ENCODE results near the gene CHRNA7. TPM values are rescaled to one million over a fixed set of nuclear protein-coding genes. Genes with fewer than 3 reads are reported as not detected.

The CHRNA7 gene
- total RNA-seq, 1 experiment from 2014 or later, result 4.4 TPM

DNA sequence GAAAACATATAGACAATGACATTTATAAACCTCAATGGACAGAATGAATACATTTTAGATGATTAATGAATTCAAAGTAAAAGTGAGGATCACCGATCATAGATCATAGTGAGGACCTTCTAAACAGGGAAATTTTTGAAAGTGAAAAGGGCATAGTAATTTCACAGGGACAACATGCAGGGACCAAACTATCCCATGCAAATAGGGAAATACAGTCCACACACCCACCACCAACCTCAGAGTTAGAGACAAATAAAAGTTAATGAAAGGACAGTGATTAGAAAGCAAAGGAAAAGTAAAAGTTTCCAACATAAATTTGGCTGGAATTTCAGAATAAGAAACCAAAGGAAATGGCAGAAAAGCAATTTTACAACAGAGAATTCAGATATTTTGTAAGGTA is 15.4 kb upstream of the CHRNA7 start:
- H3K4me2 ChIP-seq (ENCODE audit: insufficient read depth, insufficient read length, low read length), result no peak overlapping the region
- no peaks in the 10 kb centered on the region for H3K9me3 ChIP-seq (ENCODE audit: control insufficient read depth, low read depth, low read length)
- H3K27ac ChIP-seq (ENCODE audit: insufficient read length, low read depth, low read length), result no peak overlapping the region
- no peaks in the 10 kb centered on the region for H3K79me1 ChIP-seq (ENCODE audit: insufficient read depth, low read depth, low read length, poor library complexity, severe bottlenecking)
- TF ChIP-seq, protein P1, sequence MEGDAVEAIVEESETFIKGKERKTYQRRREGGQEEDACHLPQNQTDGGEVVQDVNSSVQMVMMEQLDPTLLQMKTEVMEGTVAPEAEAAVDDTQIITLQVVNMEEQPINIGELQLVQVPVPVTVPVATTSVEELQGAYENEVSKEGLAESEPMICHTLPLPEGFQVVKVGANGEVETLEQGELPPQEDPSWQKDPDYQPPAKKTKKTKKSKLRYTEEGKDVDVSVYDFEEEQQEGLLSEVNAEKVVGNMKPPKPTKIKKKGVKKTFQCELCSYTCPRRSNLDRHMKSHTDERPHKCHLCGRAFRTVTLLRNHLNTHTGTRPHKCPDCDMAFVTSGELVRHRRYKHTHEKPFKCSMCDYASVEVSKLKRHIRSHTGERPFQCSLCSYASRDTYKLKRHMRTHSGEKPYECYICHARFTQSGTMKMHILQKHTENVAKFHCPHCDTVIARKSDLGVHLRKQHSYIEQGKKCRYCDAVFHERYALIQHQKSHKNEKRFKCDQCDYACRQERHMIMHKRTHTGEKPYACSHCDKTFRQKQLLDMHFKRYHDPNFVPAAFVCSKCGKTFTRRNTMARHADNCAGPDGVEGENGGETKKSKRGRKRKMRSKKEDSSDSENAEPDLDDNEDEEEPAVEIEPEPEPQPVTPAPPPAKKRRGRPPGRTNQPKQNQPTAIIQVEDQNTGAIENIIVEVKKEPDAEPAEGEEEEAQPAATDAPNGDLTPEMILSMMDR (conservative IDR thresholded peaks at IDR 0.05), result no peak
- H2AFZ ChIP-seq (ENCODE audit: low read length), result no peak overlapping the region
- no peaks in the 10 kb centered on the region for H3K79me2 ChIP-seq (ENCODE audit: insufficient read depth, low read length)
- H2BK5ac ChIP-seq (ENCODE audit: insufficient read length, low read length), result no peak overlapping the region
- Mint-ChIP-seq H3K36me3 (ENCODE audit: insufficient read depth in 1 of 3, low read depth in 3 of 3) (no peaks in the 10 kb centered on the region; a peak in 1 of 7 replicates), H3K27me3 (ENCODE audit: low read depth) (peaks cover 3% of the 10 kb centered on the region; the same call in 1 of the 2 replicates), H3K4me3 (no peak overlapping the region), H3K4me1 (no peaks in the 10 kb centered on the region), H3K9me3 (peaks cover 4 to 5% of the 10 kb centered on the region in 2 experiments; a peak in 3 of 5 replicates), H3K27ac (no peak overlapping the region; a peak in 1 of 7 replicates)
- no peak overlapping the region for H3K56ac ChIP-seq (ENCODE audit: insufficient read length, low read depth, low read length)
- H2BK120ac ChIP-seq (ENCODE audit: low read depth, low read length, poor library complexity, severe bottlenecking), result no peak overlapping the region
- no peak overlapping the region for H3K14ac ChIP-seq (ENCODE audit: insufficient read depth, low read length)
- H4K8ac ChIP-seq (replicated peaks; ENCODE audit: insufficient read length, low read depth, low read length), result no peak overlapping the region
- H4K91ac ChIP-seq (ENCODE audit: insufficient read length, low read depth, low read length), result no peak overlapping the region
- no peak overlapping the region for H2BK12ac ChIP-seq (ENCODE audit: insufficient read length, low read depth, low read length)
- no peak overlapping the region for H3K23ac ChIP-seq (ENCODE audit: insufficient read length, low read depth, low read length)
- no peak overlapping the region for H2BK20ac ChIP-seq (ENCODE audit: low read depth, low read length, poor library complexity, severe bottlenecking)
- no peak overlapping the region for H4K5ac ChIP-seq (ENCODE audit: insufficient read length, low read depth, low read length)
- no peaks in the 10 kb centered on the region for H3K23me2 ChIP-seq (ENCODE audit: insufficient read length, low read depth, low read length, poor library complexity, severe bottlenecking)
- H3K18ac ChIP-seq (ENCODE audit: insufficient read length, low read depth, low read length), result no peak overlapping the region
- H3K27me3 ChIP-seq (ENCODE audit: insufficient read depth, low read length), result no peaks in the 10 kb centered on the region
- H2AK5ac ChIP-seq (ENCODE audit: insufficient read length, low read length), result no peak overlapping the region
- no peaks in the 10 kb centered on the region for H3K4me1 ChIP-seq (ENCODE audit: insufficient read depth, low read length)
- WGBS (ENCODE audit: extremely low coverage, insufficient read length, low lambda C conversion rate), result no CpG with 5 or more reads among the region's 1 CpG
- no peak overlapping the region for H3T11ph ChIP-seq (ENCODE audit: low read length)
- no peak overlapping the region for H2BK15ac ChIP-seq (ENCODE audit: low read depth, low read length)
- no peak for DNase-seq
- H4K20me1 ChIP-seq (ENCODE audit: control insufficient read depth, insufficient read depth, insufficient read length), result no peaks in the 10 kb centered on the region
- no peak overlapping the region for H3K4ac ChIP-seq (ENCODE audit: low read depth, low read length)
- no peak overlapping the region for H3K9ac ChIP-seq (ENCODE audit: extremely low read depth, insufficient read length, low read length)
